Measurements from ENCODE around the gene SPEF2.

Gene SPEF2, protein sequence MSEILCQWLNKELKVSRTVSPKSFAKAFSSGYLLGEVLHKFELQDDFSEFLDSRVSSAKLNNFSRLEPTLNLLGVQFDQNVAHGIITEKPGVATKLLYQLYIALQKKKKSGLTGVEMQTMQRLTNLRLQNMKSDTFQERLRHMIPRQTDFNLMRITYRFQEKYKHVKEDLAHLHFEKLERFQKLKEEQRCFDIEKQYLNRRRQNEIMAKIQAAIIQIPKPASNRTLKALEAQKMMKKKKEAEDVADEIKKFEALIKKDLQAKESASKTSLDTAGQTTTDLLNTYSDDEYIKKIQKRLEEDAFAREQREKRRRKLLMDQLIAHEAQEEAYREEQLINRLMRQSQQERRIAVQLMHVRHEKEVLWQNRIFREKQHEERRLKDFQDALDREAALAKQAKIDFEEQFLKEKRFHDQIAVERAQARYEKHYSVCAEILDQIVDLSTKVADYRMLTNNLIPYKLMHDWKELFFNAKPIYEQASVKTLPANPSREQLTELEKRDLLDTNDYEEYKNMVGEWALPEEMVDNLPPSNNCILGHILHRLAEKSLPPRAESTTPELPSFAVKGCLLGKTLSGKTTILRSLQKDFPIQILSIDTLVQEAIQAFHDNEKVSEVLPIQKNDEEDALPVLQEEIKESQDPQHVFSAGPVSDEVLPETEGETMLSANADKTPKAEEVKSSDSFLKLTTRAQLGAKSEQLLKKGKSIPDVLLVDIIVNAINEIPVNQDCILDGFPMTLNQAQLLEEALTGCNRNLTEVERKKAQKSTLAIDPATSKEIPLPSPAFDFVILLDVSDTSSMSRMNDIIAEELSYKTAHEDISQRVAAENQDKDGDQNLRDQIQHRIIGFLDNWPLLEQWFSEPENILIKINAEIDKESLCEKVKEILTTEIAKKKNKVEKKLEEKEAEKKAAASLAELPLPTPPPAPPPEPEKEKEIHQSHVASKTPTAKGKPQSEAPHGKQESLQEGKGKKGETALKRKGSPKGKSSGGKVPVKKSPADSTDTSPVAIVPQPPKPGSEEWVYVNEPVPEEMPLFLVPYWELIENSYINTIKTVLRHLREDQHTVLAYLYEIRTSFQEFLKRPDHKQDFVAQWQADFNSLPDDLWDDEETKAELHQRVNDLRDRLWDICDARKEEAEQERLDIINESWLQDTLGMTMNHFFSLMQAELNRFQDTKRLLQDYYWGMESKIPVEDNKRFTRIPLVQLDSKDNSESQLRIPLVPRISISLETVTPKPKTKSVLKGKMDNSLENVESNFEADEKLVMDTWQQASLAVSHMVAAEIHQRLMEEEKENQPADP (N-terminal part only)

GRCh38 chr5:35617435-35618303 is at the start of gene SPEF2:
SPEF2 (plus strand) TSS chr5:35617863; CDS start chr5:35617998, 135 bp downstream.
- no peak for TF ChIP-seq GATA3 (IDR thresholded peaks at IDR 0.05; ENCODE audit: low read depth, low read length)
- no peak for TF ChIP-seq GATA2 (IDR thresholded peaks at IDR 0.05; ENCODE audit: low read depth, low read length)

GRCh38 chr5:35575578-35575977 is 42.1 kb upstream of the SPEF2 start:
- TF ChIP-seq GATA2 (IDR thresholded peaks at IDR 0.05; ENCODE audit: low read depth, low read length) (no peak), GATA3 (IDR thresholded peaks at IDR 0.05; ENCODE audit: low read depth, low read length) (no peak)

GRCh38 chr5:35587419-35587818 is 30.2 kb upstream of the SPEF2 start:
- no peak for TF ChIP-seq GATA2 (IDR thresholded peaks at IDR 0.05; ENCODE audit: low read depth, low read length)
- TF ChIP-seq GATA3 (IDR thresholded peaks at IDR 0.05; ENCODE audit: low read depth, low read length), result no peak

DNA sequence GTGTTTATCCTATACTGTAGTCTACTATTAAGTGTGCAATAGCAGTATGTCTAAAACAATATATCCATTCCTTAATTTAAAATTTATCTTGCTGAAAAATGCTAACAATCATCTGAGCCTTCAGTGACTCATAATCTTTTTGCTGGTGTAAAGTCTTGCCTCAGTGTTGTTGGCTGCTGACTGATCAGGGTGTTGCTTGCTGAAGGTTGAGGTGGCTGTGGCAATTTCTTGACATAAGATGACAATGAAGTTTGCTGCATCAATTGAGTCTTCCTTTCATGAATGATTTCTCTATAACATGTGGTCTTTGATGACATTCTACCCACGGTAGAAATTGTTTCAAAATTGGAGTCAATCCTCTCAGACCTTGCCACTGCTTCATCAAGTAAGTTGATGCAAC is 24.3 kb upstream of the SPEF2 start:
- TF ChIP-seq GATA2 (IDR thresholded peaks at IDR 0.05; ENCODE audit: low read depth, low read length) (no peak), GATA3 (IDR thresholded peaks at IDR 0.05; ENCODE audit: low read depth, low read length) (no peak)

GRCh38 chr5:35598707-35599370 is 18.8 kb upstream of the SPEF2 start:
- no peak for TF ChIP-seq GATA2 (IDR thresholded peaks at IDR 0.05; ENCODE audit: low read depth, low read length)
- TF ChIP-seq GATA3 (IDR thresholded peaks at IDR 0.05; ENCODE audit: low read depth, low read length), result no peak

DNA sequence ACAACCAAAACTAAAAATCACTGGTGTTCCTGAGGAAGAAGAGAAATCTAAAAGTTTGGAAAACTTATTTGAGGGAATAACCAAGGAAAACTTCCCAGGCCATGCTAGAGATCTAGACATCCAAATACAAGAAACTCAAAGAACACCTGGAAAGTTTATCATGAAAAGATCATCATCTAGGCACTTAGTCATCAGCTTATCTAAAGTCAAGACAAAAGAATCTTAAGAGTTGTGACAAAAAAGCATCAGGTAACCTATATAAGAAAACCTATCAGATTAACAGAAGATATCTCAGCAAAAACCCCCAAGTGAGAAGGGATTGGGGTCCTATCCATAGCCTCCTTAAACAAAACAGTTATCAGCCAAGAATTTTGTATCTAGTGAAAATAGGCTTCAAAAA is 17.1 kb upstream of the SPEF2 start:
- no peak for TF ChIP-seq GATA3 (IDR thresholded peaks at IDR 0.05; ENCODE audit: low read depth, low read length)
- no peak for TF ChIP-seq GATA2 (IDR thresholded peaks at IDR 0.05; ENCODE audit: low read depth, low read length)

DNA sequence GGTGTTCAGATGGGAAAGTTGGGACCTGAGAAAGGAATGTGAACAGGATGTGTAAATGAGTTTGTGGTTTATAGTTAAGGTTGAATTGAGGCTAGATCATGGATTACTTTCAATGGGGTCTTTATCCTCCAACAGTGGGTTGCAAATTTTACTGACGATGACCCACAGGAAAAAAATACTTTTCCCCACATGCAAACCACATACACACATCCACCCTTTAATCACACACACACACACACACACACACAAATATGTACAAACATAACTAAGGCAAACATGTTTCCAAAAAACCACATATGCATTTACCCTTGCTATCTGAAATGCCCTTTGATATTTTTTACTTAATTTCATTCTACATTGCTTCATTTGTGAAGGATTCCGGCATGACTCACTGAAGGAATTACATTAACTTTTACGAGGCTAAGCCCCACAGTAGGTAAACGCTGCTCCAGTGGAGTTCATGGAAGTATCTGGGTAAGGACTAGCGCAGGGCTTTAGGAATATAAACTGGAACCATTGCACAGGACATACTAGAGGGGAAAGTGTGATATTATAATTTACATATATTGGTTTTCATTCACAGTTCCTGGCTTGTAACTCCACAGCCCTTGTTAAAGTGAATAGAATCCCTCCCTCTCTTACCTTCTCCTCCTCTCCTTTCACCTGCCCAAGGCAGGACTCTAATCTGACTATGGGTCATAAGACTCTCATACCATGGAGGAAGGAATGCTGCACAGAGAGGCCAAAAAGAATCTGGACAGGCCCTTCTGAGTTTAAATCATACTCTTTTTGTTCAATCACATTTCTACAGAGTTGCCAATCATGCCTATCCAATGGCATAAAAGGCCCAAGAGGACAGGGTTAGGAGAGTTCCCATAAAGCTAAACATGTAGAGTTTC is 8.5 kb upstream of the SPEF2 start:
- no peak for TF ChIP-seq GATA3 (IDR thresholded peaks at IDR 0.05; ENCODE audit: low read depth, low read length)
- TF ChIP-seq GATA2 (IDR thresholded peaks at IDR 0.05; ENCODE audit: low read depth, low read length), result no peak

DNA sequence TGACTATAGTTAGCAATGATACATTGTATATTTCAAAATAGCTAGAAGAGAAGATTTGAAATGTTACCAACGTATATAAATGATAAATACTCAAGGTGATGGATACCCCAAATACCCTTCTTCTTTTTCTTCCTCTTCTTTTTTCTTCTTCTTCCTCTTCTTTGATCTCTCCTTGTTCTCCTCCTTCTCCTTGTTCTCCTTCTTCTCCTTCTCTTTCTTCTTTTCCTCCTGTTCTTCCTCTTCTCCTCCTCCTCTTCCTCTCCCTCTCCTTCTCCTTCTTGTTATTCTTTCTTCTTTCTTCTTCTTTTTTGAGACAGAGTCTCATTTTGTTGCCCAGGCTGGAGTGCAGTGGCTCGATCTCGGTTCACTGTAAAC is 616 bp upstream of the SPEF2 start:
- TF ChIP-seq GATA3 (IDR thresholded peaks at IDR 0.05; ENCODE audit: low read depth, low read length), result no peak
- no peak for TF ChIP-seq GATA2 (IDR thresholded peaks at IDR 0.05; ENCODE audit: low read depth, low read length)

- TF ChIP-seq GATA3 (IDR thresholded peaks at IDR 0.05; ENCODE audit: low read depth, low read length), result no peak
- no peak for TF ChIP-seq GATA2 (IDR thresholded peaks at IDR 0.05; ENCODE audit: low read depth, low read length)
These were observed 607 bp downstream of the SPEF2 start for GRCh38 chr5:35618304-35618636.

DNA sequence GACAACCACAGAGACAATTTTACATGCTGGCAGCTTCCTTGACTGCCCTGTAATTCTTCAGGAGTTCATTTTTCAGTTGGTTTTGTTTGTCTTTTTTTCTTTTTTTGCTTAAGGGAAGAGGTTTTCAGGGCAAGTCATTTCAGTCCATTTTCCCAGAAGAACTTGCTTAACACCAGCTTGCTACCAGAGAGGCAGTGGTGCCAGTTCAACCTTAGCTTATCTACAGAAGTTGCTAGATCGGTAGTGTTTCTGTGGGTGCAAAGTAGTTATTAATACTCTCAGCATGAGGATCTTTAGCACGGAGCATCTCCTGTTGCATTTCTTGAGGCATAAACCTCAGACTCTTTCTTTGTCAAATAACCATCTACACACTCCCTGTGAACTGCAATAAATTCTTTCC is 1.1 kb downstream of the SPEF2 start:
- TF ChIP-seq GATA3 (IDR thresholded peaks at IDR 0.05; ENCODE audit: low read depth, low read length) (no peak), GATA2 (IDR thresholded peaks at IDR 0.05; ENCODE audit: low read depth, low read length) (no peak)

- TF ChIP-seq GATA2 (IDR thresholded peaks at IDR 0.05; ENCODE audit: low read depth, low read length), result no peak
These were observed 5.3 kb downstream of the SPEF2 start for GRCh38 chr5:35622974-35623373.

- TF ChIP-seq GATA2 (IDR thresholded peaks at IDR 0.05; ENCODE audit: low read depth, low read length) (no peak), GATA3 (IDR thresholded peaks at IDR 0.05; ENCODE audit: low read depth, low read length) (no peak)
These were observed 6.3 kb downstream of the SPEF2 start for GRCh38 chr5:35623991-35624390.

Measured in SH-SY5Y (cell line).